ENCODE results near the gene LDLRAD4.

GRCh38 chr18:13366131-13366530 is 147.6 kb downstream of the LDLRAD4 start:
- TF ChIP-seq ESRRG (CRISPR knock-in tag; IDR thresholded peaks at IDR 0.05) (no peak), RARB (CRISPR knock-in tag; IDR thresholded peaks at IDR 0.05) (no peak), ARNTL (CRISPR knock-in tag; IDR thresholded peaks at IDR 0.05; ENCODE audit: borderline replicate concordance, low read depth) (no peak), PPARA (CRISPR knock-in tag; IDR thresholded peaks at IDR 0.05; ENCODE audit: borderline replicate concordance) (no peak), PATZ1 (CRISPR knock-in tag; IDR thresholded peaks at IDR 0.05; ENCODE audit: borderline replicate concordance) (no peak), ZFP30 (CRISPR knock-in tag; IDR thresholded peaks at IDR 0.05) (no peak), SNAI2 (CRISPR knock-in tag; IDR thresholded peaks at IDR 0.05) (no peak)

All from SK-N-SH treated with all-trans-retinoic acid at 6 μM for 48 hours (cell line).